ENCODE measurements around the gene TMEM178B. TPM values are rescaled to one million over a fixed set of nuclear protein-coding genes. Genes with fewer than 3 reads are reported as not detected.
"Not testable (repeated sequence)": the region's sequence is repeated elsewhere in the genome, so short reads cannot be mapped to it uniquely, and the experiment has no call there.

Gene TMEM178B
- total and polyA plus RNA-seq, 7 donors: 0.16 to 4.7 (median 1.4) TPM; not detected in 2

DNA sequence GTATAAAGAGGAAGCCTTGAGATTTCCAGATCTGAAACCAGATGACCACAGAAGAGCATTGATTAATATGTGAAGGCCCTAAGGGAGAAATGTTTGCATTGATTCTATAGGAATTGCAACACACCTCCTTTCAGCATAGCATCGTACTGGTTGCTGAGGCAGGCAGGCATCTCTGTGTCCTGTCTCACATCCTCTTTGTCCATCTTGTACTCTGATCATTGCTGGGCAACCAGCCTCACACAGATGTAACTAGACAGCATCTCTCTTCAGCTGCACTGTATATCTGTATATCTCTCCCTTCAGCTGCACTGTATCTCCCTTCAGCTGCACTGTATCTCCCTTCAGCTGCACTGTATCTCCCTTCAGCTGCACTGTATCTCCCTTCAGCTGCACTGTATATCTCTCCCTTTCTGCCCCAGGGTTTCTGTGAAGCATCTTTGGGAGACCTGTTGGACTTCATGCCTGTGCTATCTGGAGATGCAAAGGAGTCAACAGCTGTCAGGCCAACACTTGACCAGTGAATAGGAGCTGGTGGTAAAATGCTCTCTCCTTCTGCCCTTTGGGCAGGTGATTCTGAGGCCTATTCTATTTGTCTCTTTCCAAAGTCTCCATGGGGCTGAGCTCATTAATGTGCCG lies 40.3 kb downstream of the TMEM178B start:
- 83% methylated on average over 2 of the region's 2 CpGs for WGBS, 2 donors
- Histone ChIP-seq H3K36me3 (no peaks in the 10 kb centered on the region), H3K4me3 (no peak overlapping the region), H3K27ac (no peak overlapping the region), H3K9me3 (no peaks in the 10 kb centered on the region), H3K27me3 (no peaks in the 10 kb centered on the region), H3K4me1 (no peaks in the 10 kb centered on the region)
- no peak for DNase-seq
- intact Hi-C loops (cut with DNase I): no loop called here
- no peak for TF ChIP-seq POLR2AphosphoS5 (IDR thresholded peaks at IDR 0.05)

DNA sequence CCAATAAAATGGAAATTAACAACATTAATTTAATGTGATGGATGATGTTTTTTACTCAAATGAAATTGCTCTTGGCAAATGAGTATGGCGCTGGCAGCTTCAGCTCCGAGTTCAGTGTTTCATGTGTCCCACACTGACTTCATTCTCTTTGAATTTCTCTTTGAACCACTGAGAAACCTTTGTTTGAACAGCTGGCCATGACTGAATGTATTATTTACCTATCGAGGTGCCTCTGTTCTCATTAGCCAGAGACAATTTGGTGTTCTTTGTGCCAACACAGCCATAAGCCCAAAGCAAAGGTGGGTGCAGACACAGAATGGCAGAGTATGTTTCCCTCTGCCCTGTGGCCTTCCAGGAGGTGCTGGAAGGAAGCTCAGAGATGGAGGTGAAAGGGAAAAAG lies 42.1 kb downstream of the TMEM178B start:
- no peaks in the 10 kb centered on the region for H3K27me3 ChIP-seq
- WGBS, 2 donors: 26 to 69% methylated on average over 3 of the region's 3 CpGs
- DNase-seq: no peak
- no peaks in the 10 kb centered on the region for H3K4me1 ChIP-seq
- TF ChIP-seq POLR2AphosphoS5 (IDR thresholded peaks at IDR 0.05): no peak
- TF ChIP-seq CTCF (IDR thresholded peaks at IDR 0.05): no peak
- TF ChIP-seq EP300 (IDR thresholded peaks at IDR 0.05): no peak
- TF ChIP-seq POLR2A (IDR thresholded peaks at IDR 0.05): no peak
- no peak overlapping the region for H3K4me3 ChIP-seq
- intact Hi-C loops (cut with DNase I): no loop called here
- no peak overlapping the region for H3K27ac ChIP-seq
- H3K9me3 ChIP-seq: no peaks in the 10 kb centered on the region
- no peaks in the 10 kb centered on the region for H3K36me3 ChIP-seq

DNA sequence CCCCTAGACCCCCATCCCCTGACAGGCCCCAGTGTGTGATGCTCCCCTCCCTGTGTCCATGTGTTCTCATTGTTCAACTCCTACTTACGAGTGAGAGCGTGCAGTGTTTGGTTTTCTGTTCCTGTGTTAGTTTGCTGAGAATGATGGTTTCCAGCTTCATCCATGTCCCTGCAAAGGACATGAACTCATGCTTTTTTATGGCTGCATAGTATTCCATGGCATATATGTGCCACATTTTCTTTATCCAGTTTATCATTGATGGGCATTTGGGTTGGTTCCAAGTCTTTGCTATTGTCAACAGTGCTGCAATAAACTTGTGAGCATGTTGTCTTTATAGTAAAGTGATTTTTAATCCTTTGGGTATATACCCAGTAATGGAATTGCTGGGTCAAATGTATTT lies 42.8 kb downstream of the TMEM178B start:
- WGBS, 2 donors: 91% methylated on average over 2 of the region's 2 CpGs
- DNase-seq; H3K27ac ChIP-seq; intact Hi-C loops (cut with DNase I); H3K4me1 ChIP-seq; H3K4me3 ChIP-seq; H3K36me3 ChIP-seq; H3K9me3 ChIP-seq; H3K27me3 ChIP-seq: not testable (repeated sequence)

DNA sequence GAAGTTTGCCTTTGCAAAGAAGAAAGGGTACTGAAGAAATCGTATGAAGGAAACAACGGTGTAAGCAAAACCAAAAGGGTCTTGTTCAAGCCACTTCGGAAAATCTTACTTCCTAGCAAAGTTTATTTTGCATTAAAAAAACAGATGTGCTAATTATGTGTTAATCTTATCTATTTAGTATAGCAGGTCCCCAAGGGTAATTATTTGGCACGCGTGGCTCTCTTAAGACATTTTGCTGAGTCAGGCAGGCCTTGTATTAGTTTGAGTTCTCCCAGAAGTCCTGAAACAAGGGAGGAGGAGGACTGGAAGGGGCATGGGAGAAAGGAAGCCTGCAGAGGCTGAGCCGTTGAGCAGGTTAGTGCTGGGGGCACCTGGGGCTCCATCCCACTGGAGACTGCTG lies 44.9 kb downstream of the TMEM178B start:
- H3K4me1 ChIP-seq: no peaks in the 10 kb centered on the region
- TF ChIP-seq CTCF (IDR thresholded peaks at IDR 0.05) (no peak), POLR2A (IDR thresholded peaks at IDR 0.05) (no peak), EP300 (IDR thresholded peaks at IDR 0.05) (no peak), POLR2AphosphoS5 (IDR thresholded peaks at IDR 0.05) (no peak)
- no peak overlapping the region for H3K4me3 ChIP-seq
- no peak for DNase-seq
- H3K9me3 ChIP-seq: no peaks in the 10 kb centered on the region
- no peak overlapping the region for H3K27ac ChIP-seq
- no peaks in the 10 kb centered on the region for H3K36me3 ChIP-seq
- WGBS, 2 donors: 82 to 83% methylated on average over 6 of the region's 6 CpGs
- intact Hi-C loops (cut with DNase I): no loop called here
- H3K27me3 ChIP-seq: no peaks in the 10 kb centered on the region

DNA sequence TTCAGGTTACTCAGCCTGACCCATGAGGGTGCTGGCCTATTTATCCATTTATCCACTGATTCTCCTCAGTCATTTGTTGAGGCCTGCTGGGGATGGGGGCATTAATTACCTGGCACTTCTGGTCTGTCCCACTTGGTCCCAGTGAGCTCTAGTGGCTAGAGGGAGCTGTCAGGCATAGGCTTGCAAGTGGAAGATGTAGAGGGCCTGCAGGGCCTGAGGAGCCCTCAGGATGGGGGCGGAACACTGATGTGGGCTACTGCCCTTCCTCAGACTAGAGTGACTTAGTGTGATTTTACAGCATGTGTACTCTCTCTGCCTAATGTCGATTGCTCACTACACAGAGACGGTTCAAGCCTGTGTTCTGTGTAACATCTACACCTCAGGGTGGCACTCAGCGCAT lies 45.3 kb downstream of the TMEM178B start:
- no peak overlapping the region for H3K4me3 ChIP-seq
- DNase-seq: no peak
- no peaks in the 10 kb centered on the region for H3K9me3 ChIP-seq
- no peaks in the 10 kb centered on the region for H3K36me3 ChIP-seq
- no peaks in the 10 kb centered on the region for H3K27me3 ChIP-seq
- whole genome bisulfite sequencing, 2 donors: 89 to 95% methylated on average over 4 of the region's 4 CpGs
- H3K27ac ChIP-seq: no peak overlapping the region
- no peaks in the 10 kb centered on the region for H3K4me1 ChIP-seq
- TF ChIP-seq POLR2AphosphoS5 (IDR thresholded peaks at IDR 0.05) (no peak), CTCF (IDR thresholded peaks at IDR 0.05) (no peak), POLR2A (IDR thresholded peaks at IDR 0.05) (no peak), EP300 (IDR thresholded peaks at IDR 0.05) (no peak)
- intact Hi-C loops (cut with DNase I): no loop called here

DNA sequence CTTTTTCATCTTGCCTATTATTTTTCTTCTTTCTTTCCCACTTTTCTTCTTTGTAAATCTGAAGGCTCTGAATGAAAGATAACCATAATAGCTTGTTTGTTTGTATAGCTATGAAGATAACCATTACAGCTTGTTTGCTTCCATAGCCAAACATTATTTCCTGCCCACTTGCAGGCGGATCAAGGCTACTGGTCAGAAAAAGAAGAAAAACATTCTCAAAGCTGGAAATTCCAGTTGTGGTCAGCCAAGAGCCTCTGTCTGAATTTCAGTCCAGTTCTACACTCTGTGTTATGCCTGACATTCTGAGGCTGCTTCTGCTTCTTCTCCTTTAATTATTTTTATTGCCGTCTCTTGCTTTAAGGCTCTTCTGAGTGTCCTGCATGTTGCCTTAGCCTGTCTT lies 48.9 kb downstream of the TMEM178B start:
- Histone ChIP-seq H3K4me1 (no peaks in the 10 kb centered on the region), H3K27ac (no peak overlapping the region), H3K27me3 (no peaks in the 10 kb centered on the region), H3K36me3 (no peaks in the 10 kb centered on the region), H3K9me3 (no peaks in the 10 kb centered on the region), H3K4me3 (no peak overlapping the region)
- TF ChIP-seq POLR2A (IDR thresholded peaks at IDR 0.05) (no peak), POLR2AphosphoS5 (IDR thresholded peaks at IDR 0.05) (no peak), EP300 (IDR thresholded peaks at IDR 0.05) (no peak), CTCF (IDR thresholded peaks at IDR 0.05) (no peak)
- intact Hi-C loops (cut with DNase I): no loop called here
- WGBS, 2 donors: 36 to 60% methylated on average over 2 of the region's 2 CpGs
- DNase-seq: no peak

Measured in sigmoid colon (tissue), 7 donors.